ENCODE measurements around the gene RPTOR.

DNA sequence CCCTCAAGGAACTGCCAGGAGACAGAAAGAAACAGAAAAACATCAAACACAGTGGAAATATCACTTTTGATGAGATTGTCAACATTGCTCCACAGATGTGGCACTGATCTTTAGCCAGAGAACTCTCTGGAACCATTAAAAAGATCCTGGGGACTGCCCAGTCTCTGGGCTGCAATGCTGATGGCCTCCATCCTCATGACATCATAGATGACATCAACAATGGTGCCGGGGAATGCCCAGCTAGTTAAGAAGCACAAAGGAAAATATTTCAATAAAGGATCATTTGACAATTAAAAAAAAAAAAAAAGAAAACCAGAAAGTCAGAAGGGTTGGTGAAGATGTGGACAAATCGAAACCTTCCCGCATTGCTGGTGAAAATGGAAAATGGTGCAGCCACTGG lies 432.1 kb downstream of the RPTOR start:
- TF ChIP-seq, protein P1, sequence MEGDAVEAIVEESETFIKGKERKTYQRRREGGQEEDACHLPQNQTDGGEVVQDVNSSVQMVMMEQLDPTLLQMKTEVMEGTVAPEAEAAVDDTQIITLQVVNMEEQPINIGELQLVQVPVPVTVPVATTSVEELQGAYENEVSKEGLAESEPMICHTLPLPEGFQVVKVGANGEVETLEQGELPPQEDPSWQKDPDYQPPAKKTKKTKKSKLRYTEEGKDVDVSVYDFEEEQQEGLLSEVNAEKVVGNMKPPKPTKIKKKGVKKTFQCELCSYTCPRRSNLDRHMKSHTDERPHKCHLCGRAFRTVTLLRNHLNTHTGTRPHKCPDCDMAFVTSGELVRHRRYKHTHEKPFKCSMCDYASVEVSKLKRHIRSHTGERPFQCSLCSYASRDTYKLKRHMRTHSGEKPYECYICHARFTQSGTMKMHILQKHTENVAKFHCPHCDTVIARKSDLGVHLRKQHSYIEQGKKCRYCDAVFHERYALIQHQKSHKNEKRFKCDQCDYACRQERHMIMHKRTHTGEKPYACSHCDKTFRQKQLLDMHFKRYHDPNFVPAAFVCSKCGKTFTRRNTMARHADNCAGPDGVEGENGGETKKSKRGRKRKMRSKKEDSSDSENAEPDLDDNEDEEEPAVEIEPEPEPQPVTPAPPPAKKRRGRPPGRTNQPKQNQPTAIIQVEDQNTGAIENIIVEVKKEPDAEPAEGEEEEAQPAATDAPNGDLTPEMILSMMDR (optimal IDR thresholded peaks at IDR 0.05 in 1 of 3, IDR thresholded peaks at IDR 0.05 in 1 of 3, conservative IDR thresholded peaks at IDR 0.05 in 1 of 3; ENCODE audit: extremely low read depth in 1 of 3, insufficient read depth in 2 of 3, low read length in 3 of 3) = no peak
- no peak for TF ChIP-seq EZH2 (IDR thresholded peaks at IDR 0.05; ENCODE audit: low read length)

Measured in keratinocyte (primary cell).